Measurements from ENCODE around the gene PLEKHG5.

DNA sequence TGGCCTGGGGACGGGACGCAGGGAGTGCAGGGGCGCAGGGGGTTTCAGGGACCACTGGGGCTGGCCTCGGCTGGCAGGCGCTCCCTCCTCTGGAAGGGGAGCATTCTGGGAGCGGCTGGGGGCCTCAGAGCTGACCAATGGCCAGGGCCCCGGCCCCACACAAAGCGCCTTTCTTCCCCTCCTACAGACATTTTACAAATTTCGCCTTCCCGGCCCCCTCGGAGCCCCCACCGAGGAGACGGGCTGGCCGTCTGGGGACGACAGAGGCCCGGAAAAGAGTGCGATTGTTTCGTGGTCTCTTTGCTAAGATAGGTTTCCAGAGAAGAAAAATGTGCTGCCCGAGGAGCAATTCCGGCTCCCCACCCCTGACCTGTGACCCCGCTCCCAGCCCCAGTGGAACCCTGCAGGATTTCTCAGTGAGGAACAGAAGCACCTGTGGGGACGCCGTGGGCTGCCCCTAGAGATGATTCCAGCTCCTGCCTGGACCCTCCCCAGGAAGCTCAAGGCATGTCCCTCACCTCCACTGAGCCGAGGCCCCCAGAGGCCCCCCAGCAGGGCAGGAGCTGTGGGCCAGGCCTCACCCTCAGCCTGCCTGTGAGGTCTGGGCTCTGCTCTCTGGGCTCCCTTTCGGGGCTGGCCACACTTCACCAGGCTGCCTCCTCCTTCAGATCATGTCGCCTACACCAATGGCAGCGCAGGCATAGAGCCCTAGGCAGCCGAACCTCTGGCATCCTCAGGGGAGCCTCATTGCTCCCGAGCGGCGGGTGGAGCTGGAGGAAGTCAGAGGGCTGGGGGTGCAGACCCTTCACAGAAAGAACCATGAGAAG is 15.0 kb upstream of the PLEKHG5 start:
- TF ChIP-seq, protein P1, sequence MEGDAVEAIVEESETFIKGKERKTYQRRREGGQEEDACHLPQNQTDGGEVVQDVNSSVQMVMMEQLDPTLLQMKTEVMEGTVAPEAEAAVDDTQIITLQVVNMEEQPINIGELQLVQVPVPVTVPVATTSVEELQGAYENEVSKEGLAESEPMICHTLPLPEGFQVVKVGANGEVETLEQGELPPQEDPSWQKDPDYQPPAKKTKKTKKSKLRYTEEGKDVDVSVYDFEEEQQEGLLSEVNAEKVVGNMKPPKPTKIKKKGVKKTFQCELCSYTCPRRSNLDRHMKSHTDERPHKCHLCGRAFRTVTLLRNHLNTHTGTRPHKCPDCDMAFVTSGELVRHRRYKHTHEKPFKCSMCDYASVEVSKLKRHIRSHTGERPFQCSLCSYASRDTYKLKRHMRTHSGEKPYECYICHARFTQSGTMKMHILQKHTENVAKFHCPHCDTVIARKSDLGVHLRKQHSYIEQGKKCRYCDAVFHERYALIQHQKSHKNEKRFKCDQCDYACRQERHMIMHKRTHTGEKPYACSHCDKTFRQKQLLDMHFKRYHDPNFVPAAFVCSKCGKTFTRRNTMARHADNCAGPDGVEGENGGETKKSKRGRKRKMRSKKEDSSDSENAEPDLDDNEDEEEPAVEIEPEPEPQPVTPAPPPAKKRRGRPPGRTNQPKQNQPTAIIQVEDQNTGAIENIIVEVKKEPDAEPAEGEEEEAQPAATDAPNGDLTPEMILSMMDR (conservative IDR thresholded peaks at IDR 0.05; ENCODE audit: low read depth, low read length) = no peak
- no peak for TF ChIP-seq EZH2 (IDR thresholded peaks at IDR 0.05; ENCODE audit: low read length, unreplicated experiment)

Data from PC-3 (cell line).